Mucosa of descending colon (tissue), 3 donors: ENCODE results near the gene FAM180B. TPM values are rescaled to one million over a fixed set of nuclear protein-coding genes. Genes with fewer than 3 reads are reported as not detected.

Experiments used
- ATAC-seq: fragments of 200-7000 bp; cut with Tn5 transposase; one replicate; pipeline ENCODE4 v1.9.1; 2020; ENCODE audit warnings: mild to moderate bottlenecking, moderate library complexity
- DNase-seq, 3 donors: peaks; one replicate each; pipeline ENCODE4 v3.0.0-alpha.2; 2020
- H3K36me3 ChIP-seq: fragments of 200-600 bp; one replicate; pipeline ENCODE4 v1.8.0; 2021; ENCODE audit warnings: low read depth, mild to moderate bottlenecking
- H3K4me1 ChIP-seq: fragments of 200-600 bp; one replicate; pipeline ENCODE4 v1.8.0; 2021; ENCODE audit warnings: low read depth, mild to moderate bottlenecking
- H3K4me3 ChIP-seq: fragments of 200-600 bp; one replicate; pipeline ENCODE4 v1.8.0; 2021; ENCODE audit warnings: mild to moderate bottlenecking
- H3K9me3 ChIP-seq: fragments of 200-600 bp; one replicate; pipeline ENCODE4 v1.8.0; 2021; ENCODE audit warnings: mild to moderate bottlenecking
- CTCF ChIP-seq: fragments of 200-600 bp; IDR thresholded peaks from one replicate; pipeline ENCODE4 v1.8.0; 2022; ENCODE audit warnings: antibody characterized with exemption, mild to moderate bottlenecking
- intact Hi-C, 2 donors: fragments of 100-400 bp; cut with DNase I in 1 of 2; cut with micrococcal nuclease in 1 of 2; formaldehyde crosslinking; loops; one replicate each; pipeline versions ENCODE4 v1.11.0 to v1.11.1; 2022; cut with DNase I, micrococcal nuclease
- total RNA-seq, 3 donors: library from RNA; stranded (reverse); fragmentation: NEBNext Ultra II Directional in 2 of 3; extraction: Animal tissue kit (Norgen Biotek cat#: 25700) in 2 of 3; gene quantifications; one replicate each; pipeline versions ENCODE4 v1.2.1 to v1.2.4, GENCODE V29; 2021 to 2023
- donor health status: DM: no; HTN: no; CAD: no; lungs with moderate emphysema.
- donor health status: DM: no; HTN: no; CAD: no.
- donor health status: DM: no; HTN: yes; CAD: no.

The FAM180B gene
- total RNA-seq, 3 donors from 2014 or later: 0.36 to 0.51 TPM; not detected in 1

- H3K9me3 ChIP-seq: no peaks in the 10 kb centered on the region
- DNase-seq (no peak), ATAC-seq (no peak)
- H3K4me1 ChIP-seq: peaks cover 7% of the 10 kb centered on the region
- H3K36me3 ChIP-seq: no peaks in the 10 kb centered on the region
- intact Hi-C loops: no loop called here
- no peak for TF ChIP-seq CTCF
- no peak overlapping the region for H3K4me3 ChIP-seq
Measured at GRCh38 chr11:47589977-47590861, 3.7 kb downstream of the FAM180B start.

- H3K9me3 ChIP-seq: no peaks in the 10 kb centered on the region
- ATAC-seq: no peak
- H3K4me1 ChIP-seq: peaks cover 7% of the 10 kb centered on the region
- intact Hi-C loops: no loop called here
- no peak for DNase-seq
- TF ChIP-seq CTCF: no peak
- no peak overlapping the region for H3K4me3 ChIP-seq
- H3K36me3 ChIP-seq: no peaks in the 10 kb centered on the region
Measured at GRCh38 chr11:47591764-47592163, 5.3 kb downstream of the FAM180B start.

- H3K36me3 ChIP-seq: no peaks in the 10 kb centered on the region
- ATAC-seq: no peak
Measured at GRCh38 chr11:47592251-47592650, 5.8 kb downstream of the FAM180B start.

GRCh38 chr11:47592970-47593369, 6.5 kb downstream of the FAM180B start:
- Histone ChIP-seq H3K36me3 (no peaks in the 10 kb centered on the region), H3K9me3 (no peaks in the 10 kb centered on the region), H3K4me3 (no peak overlapping the region), H3K4me1 (peaks cover 7% of the 10 kb centered on the region)
- intact Hi-C loops: no loop called here
- no peak for DNase-seq
- no peak for ATAC-seq
- no peak for TF ChIP-seq CTCF

More at GRCh38 chr11:47592251-47592650, 5.8 kb downstream of the FAM180B start:
- no peak for DNase-seq
- Histone ChIP-seq H3K9me3 (no peaks in the 10 kb centered on the region), H3K4me3 (no peak overlapping the region), H3K4me1 (peaks cover 7% of the 10 kb centered on the region)
- no peak for TF ChIP-seq CTCF
- intact Hi-C loops: no loop called here

- intact Hi-C loops: no loop called here
Measured at GRCh38 chr11:47593492-47593933, 7.0 kb downstream of the FAM180B start.

More at GRCh38 chr11:47593492-47593933, 7.0 kb downstream of the FAM180B start:
- peaks cover 7% of the 10 kb centered on the region for H3K4me1 ChIP-seq
- H3K4me3 ChIP-seq: no peak overlapping the region
- H3K9me3 ChIP-seq: no peaks in the 10 kb centered on the region
- TF ChIP-seq CTCF: no peak
- no peak for DNase-seq
- no peak for ATAC-seq
- no peaks in the 10 kb centered on the region for H3K36me3 ChIP-seq
